Measurements from ENCODE around the gene KCNF1. TPM values are rescaled to one million over a fixed set of nuclear protein-coding genes. Genes with fewer than 3 reads are reported as not detected.

Gene KCNF1
- total and polyA plus RNA-seq, 10 of the 15 experiments (the other 5 are each of a cell fraction or from before 2014, with no cell fraction given) = not detected

DNA sequence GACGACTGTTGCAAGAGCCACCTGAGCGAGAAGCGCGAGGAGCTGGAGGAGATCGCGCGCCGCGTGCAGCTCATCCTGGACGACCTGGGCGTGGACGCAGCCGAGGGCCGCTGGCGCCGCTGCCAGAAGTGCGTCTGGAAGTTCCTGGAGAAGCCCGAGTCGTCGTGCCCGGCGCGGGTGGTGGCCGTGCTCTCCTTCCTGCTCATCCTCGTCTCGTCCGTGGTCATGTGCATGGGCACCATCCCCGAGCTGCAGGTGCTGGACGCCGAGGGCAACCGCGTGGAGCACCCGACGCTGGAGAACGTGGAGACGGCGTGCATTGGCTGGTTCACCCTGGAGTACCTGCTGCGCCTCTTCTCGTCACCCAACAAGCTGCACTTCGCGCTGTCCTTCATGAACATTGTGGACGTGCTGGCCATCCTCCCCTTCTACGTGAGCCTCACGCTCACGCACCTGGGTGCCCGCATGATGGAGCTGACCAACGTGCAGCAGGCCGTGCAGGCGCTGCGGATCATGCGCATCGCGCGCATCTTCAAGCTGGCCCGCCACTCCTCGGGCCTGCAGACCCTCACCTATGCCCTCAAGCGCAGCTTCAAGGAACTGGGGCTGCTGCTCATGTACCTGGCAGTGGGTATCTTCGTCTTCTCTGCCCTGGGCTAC, 1.2 kb downstream of the KCNF1 start:
- 81% methylated on average over 56 of the region's 58 CpGs for WGBS (ENCODE audit: insufficient coverage, insufficient replicate concordance, low lambda C conversion rate, missing lambda C conversion rate)
- ChIA-PET SMC1A (ENCODE audit: uncharacterized antibody, unreplicated experiment) (no interaction called here), CTCF (interaction anchor here (1.7 kb wide), 1 partner anchor 12 kb away, joined by 5 read pairs; no protein-coding TSS in a partner anchor), POLR2A (no interaction called here), RAD21 (ENCODE audit: unreplicated experiment) (no interaction called here)
- Histone ChIP-seq H3K4me3 (no peak overlapping the region), H2AFZ (ENCODE audit: control insufficient read depth, low read depth, low read length) (no peak overlapping the region), H3K36me3 (ENCODE audit: control insufficient read depth in 2 of 2, insufficient read depth in 2 of 2, low read length in 1 of 2) (no peaks in the 10 kb centered on the region), H3K27me3 (replicated peaks in 1 of 2; ENCODE audit: control insufficient read depth in 2 of 2, insufficient read depth in 2 of 2, low read length in 1 of 2) (peaks cover 0 to 9% of the 10 kb centered on the region in 2 experiments; a peak in 3 of 4 replicates), H3K79me2 (ENCODE audit: control insufficient read depth, insufficient read depth, low read length) (no peaks in the 10 kb centered on the region), H3K4me1 (ENCODE audit: control insufficient read depth, insufficient read depth, low read length) (no peaks in the 10 kb centered on the region), H3K27ac (ENCODE audit: control insufficient read depth, insufficient read depth) (no peak overlapping the region), H3K9me3 (replicated peaks; ENCODE audit: control insufficient read depth, insufficient read depth, low read length) (no peaks in the 10 kb centered on the region), H4K20me1 (ENCODE audit: control insufficient read depth, insufficient read depth) (no peaks in the 10 kb centered on the region), H3K9ac (ENCODE audit: control insufficient read depth, insufficient read depth, low read length) (no peak overlapping the region), H3K4me2 (ENCODE audit: control insufficient read depth, insufficient read depth) (no peak overlapping the region)
- ATAC-seq (no peak), FAIRE-seq (no peak), DNase-seq (ENCODE audit: low read depth, low spot score) (no peak)
- no TSS peak for BruUV-seq (replicated peaks)
- in situ Hi-C loops (cut with MboI) = no loop called here
- TF ChIP-seq POLR2AphosphoS5 (IDR thresholded peaks at IDR 0.05; ENCODE audit: low read length) = no peak
- TF ChIP-seq SMARCA5 (IDR thresholded peaks at IDR 0.05) = no peak
- TF ChIP-seq HCFC1 (IDR thresholded peaks at IDR 0.05; ENCODE audit: low read length) = no peak
- TF ChIP-seq POU2F2 (IDR thresholded peaks at IDR 0.05; ENCODE audit: borderline replicate concordance, low read depth, low read length) = no peak
- TF ChIP-seq EGR1 (IDR thresholded peaks at IDR 0.05; ENCODE audit: borderline replicate concordance in 1 of 2, low read depth in 2 of 2, low read length in 2 of 2) = no peak
- TF ChIP-seq, protein P1, sequence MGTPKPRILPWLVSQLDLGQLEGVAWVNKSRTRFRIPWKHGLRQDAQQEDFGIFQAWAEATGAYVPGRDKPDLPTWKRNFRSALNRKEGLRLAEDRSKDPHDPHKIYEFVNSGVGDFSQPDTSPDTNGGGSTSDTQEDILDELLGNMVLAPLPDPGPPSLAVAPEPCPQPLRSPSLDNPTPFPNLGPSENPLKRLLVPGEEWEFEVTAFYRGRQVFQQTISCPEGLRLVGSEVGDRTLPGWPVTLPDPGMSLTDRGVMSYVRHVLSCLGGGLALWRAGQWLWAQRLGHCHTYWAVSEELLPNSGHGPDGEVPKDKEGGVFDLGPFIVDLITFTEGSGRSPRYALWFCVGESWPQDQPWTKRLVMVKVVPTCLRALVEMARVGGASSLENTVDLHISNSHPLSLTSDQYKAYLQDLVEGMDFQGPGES (IDR thresholded peaks at IDR 0.05) = no peak
- TF ChIP-seq CHD4 (IDR thresholded peaks at IDR 0.05) = no peak
- no peak for TF ChIP-seq EED (IDR thresholded peaks at IDR 0.05; ENCODE audit: low read depth)
- no peak for TF ChIP-seq SIN3A (IDR thresholded peaks at IDR 0.05; ENCODE audit: low read depth, low read length)
- TF ChIP-seq, protein P2, sequence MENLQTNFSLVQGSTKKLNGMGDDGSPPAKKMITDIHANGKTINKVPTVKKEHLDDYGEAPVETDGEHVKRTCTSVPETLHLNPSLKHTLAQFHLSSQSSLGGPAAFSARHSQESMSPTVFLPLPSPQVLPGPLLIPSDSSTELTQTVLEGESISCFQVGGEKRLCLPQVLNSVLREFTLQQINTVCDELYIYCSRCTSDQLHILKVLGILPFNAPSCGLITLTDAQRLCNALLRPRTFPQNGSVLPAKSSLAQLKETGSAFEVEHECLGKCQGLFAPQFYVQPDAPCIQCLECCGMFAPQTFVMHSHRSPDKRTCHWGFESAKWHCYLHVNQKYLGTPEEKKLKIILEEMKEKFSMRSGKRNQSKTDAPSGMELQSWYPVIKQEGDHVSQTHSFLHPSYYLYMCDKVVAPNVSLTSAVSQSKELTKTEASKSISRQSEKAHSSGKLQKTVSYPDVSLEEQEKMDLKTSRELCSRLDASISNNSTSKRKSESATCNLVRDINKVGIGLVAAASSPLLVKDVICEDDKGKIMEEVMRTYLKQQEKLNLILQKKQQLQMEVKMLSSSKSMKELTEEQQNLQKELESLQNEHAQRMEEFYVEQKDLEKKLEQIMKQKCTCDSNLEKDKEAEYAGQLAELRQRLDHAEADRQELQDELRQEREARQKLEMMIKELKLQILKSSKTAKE (IDR thresholded peaks at IDR 0.05; ENCODE audit: low read depth, poor library complexity, severe bottlenecking) = no peak
- intact Hi-C loops (cut with micrococcal nuclease; ENCODE audit: unreplicated experiment) = no loop called here
